Fibroblast of villous mesenchyme (primary cell): Measurements from ENCODE around the gene OR4K5. TPM values are rescaled to one million over a fixed set of nuclear protein-coding genes. Genes with fewer than 3 reads are reported as not detected.

ENCODE experiments used
- DNase-seq: peaks from one replicate; pipeline ENCODE4 v3.0.0-alpha.2; 2010; ENCODE audit warnings: low read depth
- H3K4me3 ChIP-seq: 2 replicates; pipeline ENCODE4 v1.5.1; 2011; ENCODE audit warnings: low read depth, mild to moderate bottlenecking, low read length
- CTCF ChIP-seq: IDR thresholded peaks from 2 replicates; pipeline ENCODE4 v1.5.1; 2012; ENCODE audit warnings: low read depth, mild to moderate bottlenecking, low read length; ENCODE audit not compliant: insufficient read depth
- total RNA-seq: library from RNA; depleted of rRNA; stranded (reverse); fragments of >200 nt; gene quantifications from 2 replicates; pipeline ENCODE4 v1.2.3, GENCODE V29; 2012

OR4K5 gene
- total RNA-seq = not detected in 2 replicates

GRCh38 chr14:19920021-19920657 lies at the start of gene OR4K5:
OR4K5 (plus strand) TSS chr14:19920607; CDS start chr14:19920607, 0 bp downstream.
- H3K4me3 ChIP-seq = no peak within 1 kb of the TSS
- TF ChIP-seq CTCF = no peak
- no peak for DNase-seq

- DNase-seq = no peak
- no peak for TF ChIP-seq CTCF
Observed at GRCh38 chr14:19873178-19873577, 47.2 kb upstream of the OR4K5 start.

GRCh38 chr14:19874842-19875241 lies 45.6 kb upstream of the OR4K5 start, which contains the start of gene OR4K2:
OR4K2 (plus strand) TSS chr14:19875142; CDS start chr14:19876268, 1,126 bp downstream.
- no peak for TF ChIP-seq CTCF
- no peak within 1 kb of the TSS for H3K4me3 ChIP-seq
- no peak for DNase-seq

More at GRCh38 chr14:19873178-19873577, 47.2 kb upstream of the OR4K5 start:
- no peak overlapping the region for H3K4me3 ChIP-seq

- TF ChIP-seq CTCF = peak; percentile 35
- DNase-seq = no peak
- H3K4me3 ChIP-seq = no peak overlapping the region
Observed at GRCh38 chr14:19878029-19878642, 42.3 kb upstream of the OR4K5 start.

GRCh38 chr14:19895282-19895681 lies 25.1 kb upstream of the OR4K5 start:
- no peak for DNase-seq
- no peak for TF ChIP-seq CTCF
- no peak overlapping the region for H3K4me3 ChIP-seq

GRCh38 chr14:19900999-19901398 lies 19.4 kb upstream of the OR4K5 start:
- TF ChIP-seq CTCF = no peak
- DNase-seq = no peak
- no peak overlapping the region for H3K4me3 ChIP-seq
